Endothelial cell of umbilical vein (primary cell): ENCODE data around the gene MAP7D2. TPM values are rescaled to one million over a fixed set of nuclear protein-coding genes. Genes with fewer than 3 reads are reported as not detected.

Source experiments
- BruUV-seq: library from RNA; stranded (reverse); fragments of 400-500 nt; replicated peaks from 2 replicates; lab custom pipeline; 2021; lab: Mats Ljungman, UMichigan
- CTCF ChIA-PET: fragments of 300-600, 350-600 bp; sonication (Branson Sonifier 250); formaldehyde crosslinking; loops from one replicate; lab custom pipeline; 2021; ENCODE audit warnings: antibody characterized with exemption, inconsistent platforms; lab: Charles Lee
- POLR2A ChIA-PET: fragments of 300-600, 350-600 bp; sonication (Branson Sonifier 250); formaldehyde crosslinking; loops from one replicate; lab custom pipeline; 2021; ENCODE audit warnings: antibody characterized with exemption, inconsistent platforms; lab: Charles Lee
- DNase-seq: peaks from one replicate; pipeline ENCODE4 v3.0.0-alpha.2; 2011; ENCODE audit warnings: low read depth, low spot score
- FAIRE-seq: peaks from 2 replicates; lab custom pipeline; 2011; peaks lifted over from hg19 to GRCh38; lab: Jason Lieb, UNC
- H2AFZ ChIP-seq: 2 replicates; pipeline ENCODE4 v1.6.0; 2012; ENCODE audit warnings: low read depth, low read length, control low read depth, inconsistent platforms
- H3K27ac ChIP-seq: 2 replicates; pipeline ENCODE4 v1.5.1; 2011; ENCODE audit warnings: low read depth, mild to moderate bottlenecking, control low read depth, low read length, moderate library complexity; ENCODE audit not compliant: insufficient read depth
- H3K27me3 ChIP-seq, 2 experiments: 2 replicates each; pipeline versions ENCODE4 v1.6.0 to v1.6.1; 2011; ENCODE audit warnings: low read length in 2 of 2, mixed read lengths in 1 of 2; ENCODE audit not compliant: control insufficient read depth in 2 of 2, insufficient read depth in 2 of 2
- H3K36me3 ChIP-seq, 2 experiments: 2 replicates in 1 of 2; 3 replicates in 1 of 2; pipeline ENCODE4 v1.5.1; 2011; ENCODE audit warnings: low read length in 2 of 2, mild to moderate bottlenecking in 1 of 2, moderate library complexity in 1 of 2; ENCODE audit not compliant: control insufficient read depth in 2 of 2, insufficient read depth in 2 of 2; ENCODE audit errors: extremely low read depth in 1 of 2
- H3K4me1 ChIP-seq: 3 replicates; pipeline ENCODE4 v1.5.1; 2011; ENCODE audit warnings: mild to moderate bottlenecking, low read length; ENCODE audit not compliant: control insufficient read depth, insufficient read depth; ENCODE audit errors: extremely low read depth
- H3K4me2 ChIP-seq: 2 replicates; pipeline ENCODE4 v1.6.1; 2011; ENCODE audit warnings: low read length, control low read depth, mixed read lengths; ENCODE audit not compliant: insufficient read depth
- H3K4me3 ChIP-seq, 3 experiments: fragments of 200-600 bp in 1 of 3; sonication (generic), shearing (Covaris generic) in 1 of 3; replicated peaks in 1 of 3; 2 replicates each; pipeline ENCODE4 v1.5.1; 2011 to 2016; ENCODE audit warnings: control low read depth in 3 of 3, low read length in 3 of 3, mild to moderate bottlenecking in 2 of 3, inconsistent platforms in 1 of 3, low read depth in 1 of 3, moderate library complexity in 1 of 3; ENCODE audit not compliant: insufficient read depth in 1 of 3
- H3K79me2 ChIP-seq: 2 replicates; pipeline ENCODE4 v1.6.0; 2012; ENCODE audit warnings: low read length, inconsistent platforms; ENCODE audit not compliant: control insufficient read depth, insufficient read depth
- H3K9ac ChIP-seq: replicated peaks from 2 replicates; pipeline ENCODE3; 2011; ENCODE audit warnings: low read length, control low read depth; ENCODE audit not compliant: insufficient read depth; ENCODE audit errors: extremely low read depth
- H3K9me1 ChIP-seq: replicated peaks from 3 replicates; pipeline ENCODE4 v1.6.0; 2011; ENCODE audit warnings: mild to moderate bottlenecking, low read length; ENCODE audit not compliant: control insufficient read depth, insufficient read depth; ENCODE audit errors: extremely low read depth
- H3K9me3 ChIP-seq: replicated peaks from 2 replicates; pipeline ENCODE4 v1.5.1; 2012; ENCODE audit warnings: low read length, inconsistent platforms; ENCODE audit not compliant: control insufficient read depth, insufficient read depth
- H4K20me1 ChIP-seq: replicated peaks from 2 replicates; pipeline ENCODE3; 2011; ENCODE audit warnings: mild to moderate bottlenecking, low read length; ENCODE audit not compliant: control insufficient read depth, insufficient read depth; ENCODE audit errors: extremely low read depth
- EZH2 ChIP-seq: IDR thresholded peaks from 2 replicates; pipeline ENCODE4 v1.6.1; 2012; ENCODE audit warnings: borderline replicate concordance, low read depth, mild to moderate bottlenecking, moderate library complexity, low read length, inconsistent platforms; ENCODE audit not compliant: severe bottlenecking
- FOS ChIP-seq: IDR thresholded peaks from 2 replicates; pipeline ENCODE4 v1.6.1; 2011; ENCODE audit warnings: mild to moderate bottlenecking, low read length, moderate library complexity, borderline replicate concordance; ENCODE audit not compliant: insufficient read depth
- GATA2 ChIP-seq: IDR thresholded peaks from 2 replicates; pipeline ENCODE4 v1.7.0; 2011; ENCODE audit warnings: low read depth, mild to moderate bottlenecking, moderate library complexity, mixed read lengths, low read length; ENCODE audit not compliant: insufficient read length, insufficient read depth
- JUN ChIP-seq: IDR thresholded peaks from 2 replicates; pipeline ENCODE4 v1.6.1; 2011; ENCODE audit warnings: borderline replicate concordance, low read depth; ENCODE audit not compliant: insufficient read length, insufficient read depth
- MYC ChIP-seq: IDR thresholded peaks from one replicate; pipeline ENCODE4 v1.6.1; 2011; ENCODE audit warnings: mild to moderate bottlenecking, low read depth, low read length
- POLR2A ChIP-seq: IDR thresholded peaks from 2 replicates; pipeline ENCODE4 v1.6.1; 2012; ENCODE audit warnings: low read depth, mild to moderate bottlenecking, control low read depth, low read length
- POLR2AphosphoS5 ChIP-seq: IDR thresholded peaks from 2 replicates; pipeline ENCODE4 v1.6.1; 2012; ENCODE audit warnings: low read depth, mild to moderate bottlenecking, control low read depth, low read length, moderate library complexity; ENCODE audit not compliant: insufficient read depth
- dilution Hi-C: fragments of 300-500 bp; cut with MboI; formaldehyde crosslinking; loops from one replicate; pipeline ENCODE4 v1.15.0; 2019; ENCODE audit warnings: low sequenced_read_pairs; ENCODE audit not compliant: extremely low pct_ligation_motif_present
- intact Hi-C: fragments of 100-400 bp; cut with micrococcal nuclease; formaldehyde crosslinking; loops from one replicate; pipeline ENCODE4 v1.10.0; 2022
- polyA plus RNA-seq, 4 experiments: library from polyadenylated mRNA; depleted of rRNA in 3 of 4; stranded (reverse) in 3 of 4; unstranded in 1 of 4; fragments of >200 nt; gene quantifications; 2 replicates each; pipeline versions ENCODE4 v1.2.1 to v1.2.3, GENCODE V29; 2011 to 2012; ENCODE audit warnings: missing spikeins in 1 of 4
- total RNA-seq: library from RNA; stranded (reverse); gene quantifications from 2 replicates; pipeline ENCODE4 v1.2.3, GENCODE V29; 2021
- TF ChIP-seq, protein P1 (sequence below), 2 donors: IDR thresholded peaks; 1 replicate in 1 of 2; 2 replicates in 1 of 2; pipeline ENCODE4 v1.5.1; 2011; ENCODE audit warnings: low read length in 2 of 2, mild to moderate bottlenecking in 2 of 2, moderate library complexity in 2 of 2, control low read depth in 1 of 2, inconsistent platforms in 1 of 2, low read depth in 1 of 2; ENCODE audit not compliant: insufficient read depth in 1 of 2; ENCODE audit errors: extremely low read depth in 1 of 2
- TF ChIP-seq, protein P2 (sequence below): IDR thresholded peaks from 2 replicates; pipeline ENCODE4 v1.6.1; 2011; ENCODE audit not compliant: insufficient read depth, insufficient read length

MAP7D2 gene
- total and polyA plus RNA-seq, 2 donors (not counting 3 experiments of a cell fraction or from before 2014, with no cell fraction given) = 0.08 to 0.15 TPM

DNA sequence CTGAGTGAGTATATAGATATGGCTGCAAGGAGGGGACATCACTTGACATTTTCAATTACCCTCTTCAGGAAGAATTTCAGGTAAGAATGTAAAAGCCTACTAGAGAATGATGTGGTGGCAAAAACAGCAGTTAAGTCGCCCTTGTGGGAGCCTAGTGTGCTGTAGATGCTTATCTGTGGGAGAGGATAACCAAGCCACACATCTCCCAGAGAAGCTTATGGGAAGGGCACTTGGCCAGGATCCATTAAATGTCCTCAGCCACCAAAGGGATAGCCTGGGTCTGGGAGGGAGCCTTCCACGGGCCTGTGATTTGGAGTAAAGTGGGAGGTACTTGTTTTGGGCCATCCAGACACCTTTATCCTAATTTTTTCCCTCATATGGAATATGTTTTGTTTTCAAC, 84.5 kb downstream of the MAP7D2 start:
- Histone ChIP-seq H4K20me1 (no peaks in the 10 kb centered on the region), H3K27me3 (no peaks in the 10 kb centered on the region), H3K4me1 (no peaks in the 10 kb centered on the region), H3K4me3 (no peak overlapping the region), H3K27ac (no peak overlapping the region), H3K9me1 (no peaks in the 10 kb centered on the region), H3K4me2 (no peak overlapping the region), H3K9ac (no peak overlapping the region), H2AFZ (no peak overlapping the region), H3K36me3 (no peaks in the 10 kb centered on the region), H3K79me2 (no peaks in the 10 kb centered on the region), H3K9me3 (no peaks in the 10 kb centered on the region)
- DNase-seq (no peak), FAIRE-seq (no peak)
- ChIA-PET CTCF (no interaction called here), POLR2A (no interaction called here)
- BruUV-seq = no TSS peak
- intact Hi-C loops = no loop called here
- TF ChIP-seq EZH2 = no peak
- dilution Hi-C loops = no loop called here

DNA sequence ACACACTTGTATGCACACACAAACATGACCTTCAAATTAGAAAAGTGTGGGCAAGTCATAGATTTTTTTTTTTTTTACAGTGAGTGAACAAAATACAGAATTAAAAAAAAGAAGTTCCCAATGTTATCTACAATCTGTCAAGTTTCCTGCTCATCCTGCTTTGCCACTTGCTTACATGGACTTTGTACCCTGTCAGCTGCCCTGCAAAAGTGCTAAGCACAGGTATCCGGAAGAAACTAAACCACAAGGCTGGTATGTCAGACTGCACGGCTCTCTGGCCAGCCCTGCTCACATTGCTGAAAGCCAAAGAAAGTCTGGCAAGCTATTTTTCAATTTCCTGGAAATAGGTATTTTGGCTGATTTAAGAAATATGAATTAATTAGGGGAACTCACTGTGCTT, 87.0 kb downstream of the MAP7D2 start:
- TF ChIP-seq, protein P1, sequence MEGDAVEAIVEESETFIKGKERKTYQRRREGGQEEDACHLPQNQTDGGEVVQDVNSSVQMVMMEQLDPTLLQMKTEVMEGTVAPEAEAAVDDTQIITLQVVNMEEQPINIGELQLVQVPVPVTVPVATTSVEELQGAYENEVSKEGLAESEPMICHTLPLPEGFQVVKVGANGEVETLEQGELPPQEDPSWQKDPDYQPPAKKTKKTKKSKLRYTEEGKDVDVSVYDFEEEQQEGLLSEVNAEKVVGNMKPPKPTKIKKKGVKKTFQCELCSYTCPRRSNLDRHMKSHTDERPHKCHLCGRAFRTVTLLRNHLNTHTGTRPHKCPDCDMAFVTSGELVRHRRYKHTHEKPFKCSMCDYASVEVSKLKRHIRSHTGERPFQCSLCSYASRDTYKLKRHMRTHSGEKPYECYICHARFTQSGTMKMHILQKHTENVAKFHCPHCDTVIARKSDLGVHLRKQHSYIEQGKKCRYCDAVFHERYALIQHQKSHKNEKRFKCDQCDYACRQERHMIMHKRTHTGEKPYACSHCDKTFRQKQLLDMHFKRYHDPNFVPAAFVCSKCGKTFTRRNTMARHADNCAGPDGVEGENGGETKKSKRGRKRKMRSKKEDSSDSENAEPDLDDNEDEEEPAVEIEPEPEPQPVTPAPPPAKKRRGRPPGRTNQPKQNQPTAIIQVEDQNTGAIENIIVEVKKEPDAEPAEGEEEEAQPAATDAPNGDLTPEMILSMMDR (IDR thresholded peaks at IDR 0.05; ENCODE audit: extremely low read depth in 1 of 2, insufficient read depth in 1 of 2, low read depth in 1 of 2, low read length in 2 of 2) = no peak
- TF ChIP-seq GATA2 (no peak), MYC (no peak), POLR2AphosphoS5 (no peak), EZH2 (no peak), POLR2A (no peak), FOS (no peak), JUN (no peak)
- TF ChIP-seq, protein P2, sequence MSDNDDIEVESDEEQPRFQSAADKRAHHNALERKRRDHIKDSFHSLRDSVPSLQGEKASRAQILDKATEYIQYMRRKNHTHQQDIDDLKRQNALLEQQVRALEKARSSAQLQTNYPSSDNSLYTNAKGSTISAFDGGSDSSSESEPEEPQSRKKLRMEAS = no peak
- Histone ChIP-seq H3K9me1 (no peaks in the 10 kb centered on the region), H3K27ac (no peak overlapping the region), H3K4me1 (no peaks in the 10 kb centered on the region), H3K9me3 (no peaks in the 10 kb centered on the region), H3K79me2 (no peaks in the 10 kb centered on the region), H3K9ac (no peak overlapping the region), H3K36me3 (no peaks in the 10 kb centered on the region), H2AFZ (no peak overlapping the region), H3K4me3 (no peak overlapping the region), H3K27me3 (no peaks in the 10 kb centered on the region), H4K20me1 (no peaks in the 10 kb centered on the region), H3K4me2 (no peak overlapping the region)
- BruUV-seq = no TSS peak
- ChIA-PET CTCF (no interaction called here), POLR2A (no interaction called here)
- intact Hi-C loops = no loop called here
- FAIRE-seq (no peak), DNase-seq (no peak)
- dilution Hi-C loops = no loop called here
